GM23338 (cell line): ENCODE measurements around the gene IL20. TPM values are rescaled to one million over a fixed set of nuclear protein-coding genes. Genes with fewer than 3 reads are reported as not detected.

Source experiments
- ATAC-seq: fragments of 200-7000 bp; cut with Tn5 transposase; 3 replicates; pipeline ENCODE4 v1.9.1; 2020
- DNase-seq: peaks from one replicate; pipeline ENCODE4 v3.0.0-alpha.2; 2015; ENCODE audit warnings: low spot score
- H2AFZ ChIP-seq: fragments of 200-600 bp; sonication (generic); 2 replicates; pipeline ENCODE4 v1.8.0; 2016; ENCODE audit warnings: antibody characterized with exemption, mild to moderate bottlenecking, moderate library complexity
- H3F3A ChIP-seq: fragments of 200-600 bp; sonication (generic); replicated peaks from 2 replicates; pipeline ENCODE4 v1.8.0; 2017; ENCODE audit warnings: antibody characterized with exemption, mixed run types, low read depth
- H3K27ac ChIP-seq: fragments of 200-600 bp; sonication (generic); 2 replicates; pipeline ENCODE4 v1.6.1; 2016; ENCODE audit warnings: low read depth
- H3K27me3 ChIP-seq: fragments of 200-600 bp; sonication (generic); 2 replicates; pipeline ENCODE4 v1.8.0; 2016; ENCODE audit warnings: mild to moderate bottlenecking, mixed run types, moderate library complexity; ENCODE audit not compliant: insufficient read depth
- H3K36me3 ChIP-seq: fragments of 200-600 bp; sonication (generic); 2 replicates; pipeline ENCODE4 v1.8.0; 2016; ENCODE audit warnings: mild to moderate bottlenecking; ENCODE audit not compliant: insufficient read depth
- H3K4me1 ChIP-seq: fragments of 200-600 bp; sonication (generic); 2 replicates; pipeline ENCODE4 v1.8.0; 2016; ENCODE audit warnings: mild to moderate bottlenecking, moderate library complexity; ENCODE audit not compliant: insufficient read depth
- H3K4me2 ChIP-seq: fragments of 200-600 bp; sonication (generic); 2 replicates; pipeline ENCODE4 v1.7.1; 2017; ENCODE audit warnings: mixed run types
- H3K4me3 ChIP-seq: fragments of 200-600 bp; sonication (generic); 2 replicates; pipeline ENCODE4 v1.6.1; 2016; ENCODE audit warnings: mixed run types
- H3K79me2 ChIP-seq: fragments of 200-600 bp; sonication (generic); replicated peaks from 2 replicates; pipeline ENCODE4 v1.8.0; 2017; ENCODE audit warnings: mild to moderate bottlenecking; ENCODE audit not compliant: insufficient read depth
- H3K9me2 ChIP-seq: fragments of 200-600 bp; sonication (generic); 2 replicates; pipeline ENCODE4 v1.8.0; 2017; ENCODE audit not compliant: insufficient read depth
- H4K20me1 ChIP-seq: fragments of 200-600 bp; sonication (generic); replicated peaks from 2 replicates; pipeline ENCODE4 v1.8.0; 2017; ENCODE audit warnings: mild to moderate bottlenecking; ENCODE audit not compliant: insufficient read depth
- H3K27ac Mint-ChIP-seq: 2 replicates; pipeline ENCODE4 v1.8.0; 2020; ENCODE audit warnings: inconsistent platforms, mild to moderate bottlenecking, moderate library complexity, mixed read lengths
- H3K27me3 Mint-ChIP-seq: 3 replicates; pipeline ENCODE4 v1.8.0; 2022; ENCODE audit warnings: low read depth, mild to moderate bottlenecking, moderate library complexity, mixed read lengths, inconsistent platforms; ENCODE audit not compliant: insufficient read depth, poor library complexity
- H3K36me3 Mint-ChIP-seq: 3 replicates; pipeline ENCODE4 v1.8.0; 2021; ENCODE audit warnings: low read depth, mild to moderate bottlenecking, inconsistent platforms, moderate library complexity, mixed read lengths
- H3K4me1 Mint-ChIP-seq: 3 replicates; pipeline ENCODE4 v1.8.0; 2020; ENCODE audit warnings: mild to moderate bottlenecking, inconsistent platforms, mixed read lengths
- H3K4me3 Mint-ChIP-seq: 3 replicates; pipeline ENCODE4 v1.8.0; 2021; ENCODE audit warnings: moderate library complexity, mild to moderate bottlenecking, inconsistent platforms, mixed read lengths
- H3K9me3 Mint-ChIP-seq: 3 replicates; pipeline ENCODE4 v1.8.0; 2020; ENCODE audit warnings: moderate library complexity, mild to moderate bottlenecking, inconsistent platforms, mixed read lengths
- CREB1 ChIP-seq: fragments of 250-450 bp; sonication (Bioruptor Pico); IDR thresholded peaks from 2 replicates; pipeline ENCODE4 v1.5.0; 2020; ENCODE audit warnings: low read depth, mild to moderate bottlenecking, moderate library complexity
- EZH2 ChIP-seq: fragments of 200-600 bp; sonication (generic); IDR thresholded peaks from one replicate; pipeline ENCODE4 v1.8.0; 2017; ENCODE audit warnings: antibody characterized with exemption, mild to moderate bottlenecking, low read depth; ENCODE audit not compliant: unreplicated experiment
- EZH2phosphoT487 ChIP-seq: fragments of 200-600 bp; sonication (generic); IDR thresholded peaks from one replicate; pipeline ENCODE4 v1.8.1; 2018; ENCODE audit warnings: antibody characterized with exemption; ENCODE audit not compliant: unreplicated experiment
- JUNB ChIP-seq: IDR thresholded peaks from one replicate; pipeline ENCODE4 v1.6.1; 2016; ENCODE audit warnings: antibody characterized with exemption; ENCODE audit not compliant: unreplicated experiment
- NANOG ChIP-seq: IDR thresholded peaks from 2 replicates; pipeline ENCODE4 v1.6.1; 2016; ENCODE audit warnings: antibody characterized with exemption, borderline replicate concordance
- POLR2AphosphoS5 ChIP-seq: IDR thresholded peaks from 2 replicates; pipeline ENCODE4 v1.6.1; 2016; ENCODE audit warnings: antibody characterized with exemption, low read depth
- STAT1 ChIP-seq: IDR thresholded peaks from one replicate; pipeline ENCODE4 v1.6.1; 2016; ENCODE audit warnings: antibody characterized with exemption; ENCODE audit not compliant: unreplicated experiment
- ZNF114 ChIP-seq: fragments of 250-450 bp; sonication (Bioruptor Pico); IDR thresholded peaks from 2 replicates; pipeline ENCODE4 v1.5.0; 2020; ENCODE audit warnings: mild to moderate bottlenecking, moderate library complexity
- ZNF331 ChIP-seq: fragments of 250-450 bp; sonication (Bioruptor Pico); IDR thresholded peaks from 2 replicates; pipeline ENCODE4 v1.5.0; 2020; ENCODE audit warnings: low read depth, mild to moderate bottlenecking, moderate library complexity
- polyA plus RNA-seq: library from polyadenylated mRNA; unstranded; fragments of >200 nt; fragmentation: Nextera tagmentation; extraction: Ambion mirVana; gene quantifications from 2 replicates; pipeline ENCODE4 v1.2.1, GENCODE V29; 2016
- total RNA-seq: library from RNA; depleted of rRNA; stranded (reverse); fragments of >200 nt; shearing (Covaris generic); gene quantifications from 2 replicates; pipeline ENCODE4 v1.2.3, GENCODE V29; 2014
- TF ChIP-seq, protein P1 (sequence below): IDR thresholded peaks from 2 replicates; pipeline ENCODE4 v1.6.1; 2016; ENCODE audit warnings: antibody characterized with exemption
- TF ChIP-seq, protein P2 (sequence below): IDR thresholded peaks from one replicate; pipeline ENCODE4 v1.6.1; 2018; ENCODE audit warnings: antibody characterized with exemption; ENCODE audit not compliant: unreplicated experiment
- TF ChIP-seq, protein P3 (sequence below), 2 experiments: fragments of 200-600 bp in 1 of 2; sonication (generic) in 1 of 2; conservative IDR thresholded peaks; 2 replicates each; pipeline versions ENCODE4 v1.5.1 to v1.6.1; 2016 to 2017; ENCODE audit warnings: antibody characterized with exemption in 2 of 2, low read depth in 2 of 2, mild to moderate bottlenecking in 2 of 2, moderate library complexity in 1 of 2
- TF ChIP-seq, protein P4 (sequence below): fragments of 250-450 bp; sonication (Bioruptor Pico); IDR thresholded peaks from 2 replicates; pipeline ENCODE4 v1.5.0; 2020; ENCODE audit warnings: mild to moderate bottlenecking, moderate library complexity

IL20 gene
- total and polyA plus RNA-seq, 2 experiments from 2014 or later = not detected

DNA sequence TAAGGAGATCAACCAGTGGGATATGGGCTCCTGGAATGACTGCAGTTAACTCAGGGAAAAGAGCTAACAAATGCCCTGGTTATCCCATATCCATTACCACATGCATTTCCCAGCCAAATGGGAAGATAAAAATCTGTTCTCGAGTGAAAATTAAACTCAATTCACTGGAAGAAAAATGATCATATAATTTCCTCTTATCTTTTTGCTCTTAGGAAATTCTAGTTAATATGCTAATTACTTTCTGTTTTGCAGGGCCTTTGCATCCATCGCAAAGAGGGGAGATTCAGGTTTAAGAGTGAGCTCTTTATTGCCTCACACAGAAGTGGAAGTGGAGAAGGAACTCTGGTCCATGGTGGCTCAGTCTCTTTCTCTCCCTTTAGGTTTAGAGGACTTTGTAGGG lies 28.0 kb downstream of the IL20 start:
- H3K4me2 ChIP-seq = no peak overlapping the region
- H3K4me1 ChIP-seq = peaks cover 18% of the 10 kb centered on the region
- Mint-ChIP-seq H3K4me1 (peaks cover 19% of the 10 kb centered on the region), H3K4me3 (no peak overlapping the region), H3K27me3 (peaks cover 7% of the 10 kb centered on the region), H3K27ac (no peak overlapping the region), H3K9me3 (no peaks in the 10 kb centered on the region), H3K36me3 (no peaks in the 10 kb centered on the region)
- no peaks in the 10 kb centered on the region for H3K27me3 ChIP-seq
- no peak for DNase-seq
- H4K20me1 ChIP-seq = no peaks in the 10 kb centered on the region
- H3K79me2 ChIP-seq = no peaks in the 10 kb centered on the region
- 0 out of 2 replicates have a peak, but pooled peaks cover 10% of the 10 kb centered on the region for H3K9me2 ChIP-seq
- no peak for ATAC-seq
- H2AFZ ChIP-seq = no peak overlapping the region
- H3K4me3 ChIP-seq = no peak overlapping the region
- no peak overlapping the region for H3K27ac ChIP-seq
- H3F3A ChIP-seq = no peaks in the 10 kb centered on the region
- TF ChIP-seq, protein P1, sequence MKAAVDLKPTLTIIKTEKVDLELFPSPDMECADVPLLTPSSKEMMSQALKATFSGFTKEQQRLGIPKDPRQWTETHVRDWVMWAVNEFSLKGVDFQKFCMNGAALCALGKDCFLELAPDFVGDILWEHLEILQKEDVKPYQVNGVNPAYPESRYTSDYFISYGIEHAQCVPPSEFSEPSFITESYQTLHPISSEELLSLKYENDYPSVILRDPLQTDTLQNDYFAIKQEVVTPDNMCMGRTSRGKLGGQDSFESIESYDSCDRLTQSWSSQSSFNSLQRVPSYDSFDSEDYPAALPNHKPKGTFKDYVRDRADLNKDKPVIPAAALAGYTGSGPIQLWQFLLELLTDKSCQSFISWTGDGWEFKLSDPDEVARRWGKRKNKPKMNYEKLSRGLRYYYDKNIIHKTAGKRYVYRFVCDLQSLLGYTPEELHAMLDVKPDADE = no peak
- TF ChIP-seq EZH2phosphoT487 (no peak), STAT1 (no peak), POLR2AphosphoS5 (no peak), JUNB (no peak), NANOG (no peak), EZH2 (no peak), ZNF331 (CRISPR knock-in tag) (no peak), CREB1 (CRISPR knock-in tag) (no peak), ZNF114 (CRISPR knock-in tag) (no peak)
- TF ChIP-seq, protein P2, sequence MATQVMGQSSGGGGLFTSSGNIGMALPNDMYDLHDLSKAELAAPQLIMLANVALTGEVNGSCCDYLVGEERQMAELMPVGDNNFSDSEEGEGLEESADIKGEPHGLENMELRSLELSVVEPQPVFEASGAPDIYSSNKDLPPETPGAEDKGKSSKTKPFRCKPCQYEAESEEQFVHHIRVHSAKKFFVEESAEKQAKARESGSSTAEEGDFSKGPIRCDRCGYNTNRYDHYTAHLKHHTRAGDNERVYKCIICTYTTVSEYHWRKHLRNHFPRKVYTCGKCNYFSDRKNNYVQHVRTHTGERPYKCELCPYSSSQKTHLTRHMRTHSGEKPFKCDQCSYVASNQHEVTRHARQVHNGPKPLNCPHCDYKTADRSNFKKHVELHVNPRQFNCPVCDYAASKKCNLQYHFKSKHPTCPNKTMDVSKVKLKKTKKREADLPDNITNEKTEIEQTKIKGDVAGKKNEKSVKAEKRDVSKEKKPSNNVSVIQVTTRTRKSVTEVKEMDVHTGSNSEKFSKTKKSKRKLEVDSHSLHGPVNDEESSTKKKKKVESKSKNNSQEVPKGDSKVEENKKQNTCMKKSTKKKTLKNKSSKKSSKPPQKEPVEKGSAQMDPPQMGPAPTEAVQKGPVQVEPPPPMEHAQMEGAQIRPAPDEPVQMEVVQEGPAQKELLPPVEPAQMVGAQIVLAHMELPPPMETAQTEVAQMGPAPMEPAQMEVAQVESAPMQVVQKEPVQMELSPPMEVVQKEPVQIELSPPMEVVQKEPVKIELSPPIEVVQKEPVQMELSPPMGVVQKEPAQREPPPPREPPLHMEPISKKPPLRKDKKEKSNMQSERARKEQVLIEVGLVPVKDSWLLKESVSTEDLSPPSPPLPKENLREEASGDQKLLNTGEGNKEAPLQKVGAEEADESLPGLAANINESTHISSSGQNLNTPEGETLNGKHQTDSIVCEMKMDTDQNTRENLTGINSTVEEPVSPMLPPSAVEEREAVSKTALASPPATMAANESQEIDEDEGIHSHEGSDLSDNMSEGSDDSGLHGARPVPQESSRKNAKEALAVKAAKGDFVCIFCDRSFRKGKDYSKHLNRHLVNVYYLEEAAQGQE = no peak
- TF ChIP-seq, protein P3, sequence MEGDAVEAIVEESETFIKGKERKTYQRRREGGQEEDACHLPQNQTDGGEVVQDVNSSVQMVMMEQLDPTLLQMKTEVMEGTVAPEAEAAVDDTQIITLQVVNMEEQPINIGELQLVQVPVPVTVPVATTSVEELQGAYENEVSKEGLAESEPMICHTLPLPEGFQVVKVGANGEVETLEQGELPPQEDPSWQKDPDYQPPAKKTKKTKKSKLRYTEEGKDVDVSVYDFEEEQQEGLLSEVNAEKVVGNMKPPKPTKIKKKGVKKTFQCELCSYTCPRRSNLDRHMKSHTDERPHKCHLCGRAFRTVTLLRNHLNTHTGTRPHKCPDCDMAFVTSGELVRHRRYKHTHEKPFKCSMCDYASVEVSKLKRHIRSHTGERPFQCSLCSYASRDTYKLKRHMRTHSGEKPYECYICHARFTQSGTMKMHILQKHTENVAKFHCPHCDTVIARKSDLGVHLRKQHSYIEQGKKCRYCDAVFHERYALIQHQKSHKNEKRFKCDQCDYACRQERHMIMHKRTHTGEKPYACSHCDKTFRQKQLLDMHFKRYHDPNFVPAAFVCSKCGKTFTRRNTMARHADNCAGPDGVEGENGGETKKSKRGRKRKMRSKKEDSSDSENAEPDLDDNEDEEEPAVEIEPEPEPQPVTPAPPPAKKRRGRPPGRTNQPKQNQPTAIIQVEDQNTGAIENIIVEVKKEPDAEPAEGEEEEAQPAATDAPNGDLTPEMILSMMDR (conservative IDR thresholded peaks at IDR 0.05; ENCODE audit: low read depth in 2 of 2) = no peak
- TF ChIP-seq, protein P4, sequence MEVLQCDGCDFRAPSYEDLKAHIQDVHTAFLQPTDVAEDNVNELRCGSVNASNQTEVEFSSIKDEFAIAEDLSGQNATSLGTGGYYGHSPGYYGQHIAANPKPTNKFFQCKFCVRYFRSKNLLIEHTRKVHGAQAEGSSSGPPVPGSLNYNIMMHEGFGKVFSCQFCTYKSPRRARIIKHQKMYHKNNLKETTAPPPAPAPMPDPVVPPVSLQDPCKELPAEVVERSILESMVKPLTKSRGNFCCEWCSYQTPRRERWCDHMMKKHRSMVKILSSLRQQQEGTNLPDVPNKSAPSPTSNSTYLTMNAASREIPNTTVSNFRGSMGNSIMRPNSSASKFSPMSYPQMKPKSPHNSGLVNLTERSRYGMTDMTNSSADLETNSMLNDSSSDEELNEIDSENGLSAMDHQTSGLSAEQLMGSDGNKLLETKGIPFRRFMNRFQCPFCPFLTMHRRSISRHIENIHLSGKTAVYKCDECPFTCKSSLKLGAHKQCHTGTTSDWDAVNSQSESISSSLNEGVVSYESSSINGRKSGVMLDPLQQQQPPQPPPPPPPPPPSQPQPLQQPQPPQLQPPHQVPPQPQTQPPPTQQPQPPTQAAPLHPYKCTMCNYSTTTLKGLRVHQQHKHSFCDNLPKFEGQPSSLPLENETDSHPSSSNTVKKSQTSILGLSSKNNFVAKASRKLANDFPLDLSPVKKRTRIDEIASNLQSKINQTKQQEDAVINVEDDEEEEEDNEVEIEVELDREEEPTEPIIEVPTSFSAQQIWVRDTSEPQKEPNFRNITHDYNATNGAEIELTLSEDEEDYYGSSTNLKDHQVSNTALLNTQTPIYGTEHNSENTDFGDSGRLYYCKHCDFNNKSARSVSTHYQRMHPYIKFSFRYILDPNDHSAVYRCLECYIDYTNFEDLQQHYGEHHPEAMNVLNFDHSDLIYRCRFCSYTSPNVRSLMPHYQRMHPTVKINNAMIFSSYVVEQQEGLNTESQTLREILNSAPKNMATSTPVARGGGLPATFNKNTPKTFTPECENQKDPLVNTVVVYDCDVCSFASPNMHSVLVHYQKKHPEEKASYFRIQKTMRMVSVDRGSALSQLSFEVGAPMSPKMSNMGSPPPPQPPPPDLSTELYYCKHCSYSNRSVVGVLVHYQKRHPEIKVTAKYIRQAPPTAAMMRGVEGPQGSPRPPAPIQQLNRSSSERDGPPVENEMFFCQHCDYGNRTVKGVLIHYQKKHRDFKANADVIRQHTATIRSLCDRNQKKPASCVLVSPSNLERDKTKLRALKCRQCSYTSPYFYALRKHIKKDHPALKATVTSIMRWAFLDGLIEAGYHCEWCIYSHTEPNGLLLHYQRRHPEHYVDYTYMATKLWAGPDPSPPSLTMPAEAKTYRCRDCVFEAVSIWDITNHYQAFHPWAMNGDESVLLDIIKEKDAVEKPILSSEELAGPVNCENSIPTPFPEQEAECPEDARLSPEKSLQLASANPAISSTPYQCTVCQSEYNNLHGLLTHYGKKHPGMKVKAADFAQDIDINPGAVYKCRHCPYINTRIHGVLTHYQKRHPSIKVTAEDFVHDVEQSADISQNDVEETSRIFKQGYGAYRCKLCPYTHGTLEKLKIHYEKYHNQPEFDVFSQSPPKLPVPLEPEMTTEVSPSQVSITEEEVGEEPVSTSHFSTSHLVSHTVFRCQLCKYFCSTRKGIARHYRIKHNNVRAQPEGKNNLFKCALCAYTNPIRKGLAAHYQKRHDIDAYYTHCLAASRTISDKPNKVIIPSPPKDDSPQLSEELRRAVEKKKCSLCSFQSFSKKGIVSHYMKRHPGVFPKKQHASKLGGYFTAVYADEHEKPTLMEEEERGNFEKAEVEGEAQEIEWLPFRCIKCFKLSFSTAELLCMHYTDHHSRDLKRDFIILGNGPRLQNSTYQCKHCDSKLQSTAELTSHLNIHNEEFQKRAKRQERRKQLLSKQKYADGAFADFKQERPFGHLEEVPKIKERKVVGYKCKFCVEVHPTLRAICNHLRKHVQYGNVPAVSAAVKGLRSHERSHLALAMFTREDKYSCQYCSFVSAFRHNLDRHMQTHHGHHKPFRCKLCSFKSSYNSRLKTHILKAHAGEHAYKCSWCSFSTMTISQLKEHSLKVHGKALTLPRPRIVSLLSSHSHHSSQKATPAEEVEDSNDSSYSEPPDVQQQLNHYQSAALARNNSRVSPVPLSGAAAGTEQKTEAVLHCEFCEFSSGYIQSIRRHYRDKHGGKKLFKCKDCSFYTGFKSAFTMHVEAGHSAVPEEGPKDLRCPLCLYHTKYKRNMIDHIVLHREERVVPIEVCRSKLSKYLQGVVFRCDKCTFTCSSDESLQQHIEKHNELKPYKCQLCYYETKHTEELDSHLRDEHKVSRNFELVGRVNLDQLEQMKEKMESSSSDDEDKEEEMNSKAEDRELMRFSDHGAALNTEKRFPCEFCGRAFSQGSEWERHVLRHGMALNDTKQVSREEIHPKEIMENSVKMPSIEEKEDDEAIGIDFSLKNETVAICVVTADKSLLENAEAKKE (CRISPR knock-in tag) = no peak
- H3K36me3 ChIP-seq = no peaks in the 10 kb centered on the region; the same call in 1 of the 2 replicates
